Testis (tissue), 2 donors: ENCODE data around the gene CHCHD10.

ENCODE experiments used
- CTCF ChIP-seq, 3 experiments: fragments of 450-650 bp in 2 of 3; fragments of 200-600 bp in 1 of 3; sonication (generic) in 1 of 3; IDR thresholded peaks; one replicate each; pipeline ENCODE4 v1.5.1; 2016 to 2019; ENCODE audit warnings: antibody characterized with exemption in 3 of 3, mild to moderate bottlenecking in 2 of 3, moderate library complexity in 1 of 3
- POLR2A ChIP-seq: fragments of 450-650 bp; IDR thresholded peaks from one replicate; pipeline ENCODE4 v1.6.1; 2017; ENCODE audit warnings: antibody characterized with exemption, mild to moderate bottlenecking, moderate library complexity

DNA sequence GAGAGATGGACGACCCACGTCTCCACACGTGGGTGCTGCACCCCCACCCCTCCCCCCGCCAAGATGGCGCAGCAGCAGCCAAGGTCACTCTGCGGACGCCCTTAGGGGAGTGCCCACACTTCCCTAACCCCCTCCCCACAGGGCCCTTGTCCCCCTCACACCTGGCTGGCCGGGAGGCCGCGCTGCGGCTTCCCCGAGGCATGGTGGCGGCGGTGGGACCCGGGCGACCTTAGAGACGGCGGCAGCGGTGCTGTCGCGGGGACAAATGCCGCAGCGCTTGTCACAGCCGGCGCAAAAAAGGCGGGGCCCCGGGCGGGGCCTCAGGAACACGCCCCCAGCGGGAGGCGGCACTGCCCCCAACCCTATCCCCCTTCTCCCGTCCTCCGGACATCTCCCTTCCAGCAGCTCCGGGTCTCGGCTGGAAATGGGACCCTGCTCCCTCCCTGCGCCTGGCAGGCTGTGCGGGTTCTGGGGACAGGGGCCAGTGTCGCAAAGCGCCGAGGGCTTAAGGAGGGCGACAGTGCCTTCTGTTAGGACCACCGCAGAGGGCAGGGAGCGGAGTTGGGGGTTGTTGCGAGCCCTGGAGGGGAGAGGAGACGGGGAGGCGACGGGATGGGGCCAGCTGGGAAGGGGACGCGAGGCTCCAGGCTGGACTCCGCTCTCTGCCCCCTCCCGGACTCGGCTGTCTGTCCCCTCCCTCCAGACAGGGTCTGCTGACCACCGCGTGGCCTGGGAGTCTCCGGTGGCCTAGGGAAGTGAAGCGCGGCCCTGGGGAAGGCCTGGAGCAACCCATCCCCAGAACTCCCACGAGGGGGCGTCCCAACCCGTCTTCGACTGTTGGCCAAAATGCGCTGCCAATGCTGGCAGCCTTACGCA, at the start of gene CHCHD10:
- TF ChIP-seq CTCF (IDR thresholded peaks at IDR 0.05) (peak; percentile 74 to 80 (median 79)), POLR2A (no peak)
